Measurements from ENCODE around the gene CDH4. TPM values are rescaled to one million over a fixed set of nuclear protein-coding genes. Genes with fewer than 3 reads are reported as not detected.

The CDH4 gene
- total and polyA plus RNA-seq, 2 of the 8 experiments (the other 6 are each of a cell fraction or from before 2014, with no cell fraction given): 4.3 to 7.9 TPM

DNA sequence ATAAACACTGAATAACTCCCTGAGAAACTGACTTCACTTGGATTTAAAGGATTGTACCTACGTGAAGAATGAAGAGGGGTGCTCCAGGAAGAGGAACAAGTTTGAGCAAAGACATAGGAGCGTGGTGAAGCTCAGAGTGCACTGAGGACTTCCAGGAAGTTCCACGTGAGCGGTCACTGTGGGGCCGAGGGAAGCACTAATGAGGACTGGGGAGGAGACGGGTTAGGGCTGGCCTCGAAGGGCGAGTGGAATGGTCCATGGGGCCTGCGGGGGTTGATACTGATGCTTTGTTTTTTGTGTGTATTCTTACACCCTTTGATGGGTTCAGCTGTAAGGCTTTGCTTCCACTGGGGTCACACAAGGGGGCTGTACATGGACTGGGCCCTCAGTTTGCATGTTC, 91.9 kb downstream of the CDH4 start:
- Histone ChIP-seq H3K4me2 (ENCODE audit: insufficient read depth in 1 of 2, low read depth in 2 of 2, low read length in 2 of 2) (no peak overlapping the region), H4K5ac (ENCODE audit: insufficient read length, low read depth, low read length) (no peak overlapping the region), H3K9me3 (ENCODE audit: insufficient read depth in 2 of 2, low read depth in 1 of 2, low read length in 1 of 2) (no peaks in the 10 kb centered on the region; a peak in 1 of 4 replicates), H2BK12ac (ENCODE audit: low read depth, low read length) (no peak overlapping the region), H3K18ac (ENCODE audit: extremely low read depth, low read length) (no peak overlapping the region), H4K91ac (replicated peaks; ENCODE audit: insufficient read length, low read length) (no peak overlapping the region), H4K8ac (ENCODE audit: extremely low read depth, insufficient read depth, low read length) (no peak overlapping the region), H2BK20ac (ENCODE audit: low read length) (no peak overlapping the region), H3K23me2 (ENCODE audit: low read depth, low read length) (no peaks in the 10 kb centered on the region), H3K36me3 (ENCODE audit: control insufficient read depth in 2 of 4, insufficient read depth in 4 of 4, low read length in 3 of 4) (no peaks in the 10 kb centered on the region; a peak in 1 of 8 replicates), H2BK15ac (ENCODE audit: low read length) (no peak overlapping the region), H2AFZ (ENCODE audit: low read length) (no peak overlapping the region), H3K79me2 (ENCODE audit: control insufficient read depth in 1 of 2, insufficient read depth in 2 of 2, low read length in 2 of 2) (no peaks in the 10 kb centered on the region), H2BK120ac (replicated peaks; ENCODE audit: low read depth, low read length) (no peak overlapping the region), H3K79me1 (ENCODE audit: low read depth, low read length) (no peaks in the 10 kb centered on the region), H4K20me1 (replicated peaks in 1 of 2; ENCODE audit: control insufficient read depth in 1 of 2, insufficient read depth in 2 of 2, low read length in 2 of 2) (peaks cover 0 to 2% of the 10 kb centered on the region in 2 experiments), H2AK5ac (ENCODE audit: low read depth, low read length) (no peak overlapping the region), H3K4me1 (replicated peaks in 1 of 4; ENCODE audit: control insufficient read depth in 3 of 4, insufficient read depth in 4 of 4, low read length in 3 of 4) (no peaks in the 10 kb centered on the region; a peak in 4 of 7 replicates), H3K4ac (replicated peaks; ENCODE audit: insufficient read length, low read depth, low read length) (no peak overlapping the region), H3K27ac (ENCODE audit: low read depth, low read length) (no peak overlapping the region), H3K14ac (ENCODE audit: insufficient read length) (no peak overlapping the region), H3K4me3 (ENCODE audit: extremely low read depth in 1 of 4, insufficient read depth in 2 of 4, low read depth in 3 of 4, low read length in 4 of 4) (no peak overlapping the region), H3K27me3 (replicated peaks in 1 of 4; ENCODE audit: control insufficient read depth in 3 of 4, extremely low read depth in 1 of 4, insufficient read depth in 3 of 4, low read length in 3 of 4) (peaks cover 0 to 11% (median 5%) of the 10 kb centered on the region in 4 experiments; a peak in 5 of 7 replicates), H3K23ac (ENCODE audit: insufficient read length) (no peak overlapping the region), H2BK5ac (ENCODE audit: low read depth, low read length) (no peak overlapping the region), H3K56ac (replicated peaks; ENCODE audit: insufficient read length, low read depth, low read length) (no peak overlapping the region), H3K9ac (replicated peaks in 1 of 4; ENCODE audit: extremely low read depth in 1 of 4, low read depth in 3 of 4, low read length in 3 of 4) (no peak overlapping the region)
- FAIRE-seq: no peak
- POLR2A ChIA-PET (ENCODE audit: partially characterized antibody): no interaction called here
- CTCF ChIA-PET (ENCODE audit: partially characterized antibody): interaction anchor here (0.7 to 1.1 kb wide), 2 partner anchors 82 to 408 kb away, joined by 3 read pairs; no protein-coding TSS in a partner anchor
- TF ChIP-seq KDM5A (IDR thresholded peaks at IDR 0.05; ENCODE audit: low read length): no peak
- TF ChIP-seq CTBP2 (IDR thresholded peaks at IDR 0.05; ENCODE audit: borderline replicate concordance, insufficient read depth, insufficient read length, low read length): no peak
- no peak for TF ChIP-seq POLR2AphosphoS5 (IDR thresholded peaks at IDR 0.05; ENCODE audit: low read depth, low read length)
- no peak for TF ChIP-seq CBX8 (IDR thresholded peaks at IDR 0.05; ENCODE audit: borderline replicate concordance, low read depth, low read length)
- no peak for TF ChIP-seq NANOG (IDR thresholded peaks at IDR 0.05; ENCODE audit: insufficient read depth, low read depth, low read length, poor library complexity, severe bottlenecking)
- TF ChIP-seq SAP30 (IDR thresholded peaks at IDR 0.05; ENCODE audit: insufficient read depth, insufficient replicate concordance, low read length): no peak
- no peak for TF ChIP-seq TAF7 (optimal IDR thresholded peaks at IDR 0.05; ENCODE audit: borderline replicate concordance, low read depth, low read length)
- no peak for TF ChIP-seq SIRT6 (IDR thresholded peaks at IDR 0.05; ENCODE audit: low read length)
- no peak for TF ChIP-seq SIN3A (conservative IDR thresholded peaks at IDR 0.05 in 1 of 2, IDR thresholded peaks at IDR 0.05 in 1 of 2; ENCODE audit: low read depth in 1 of 2, low read length in 2 of 2)
- TF ChIP-seq NRF1 (IDR thresholded peaks at IDR 0.05; ENCODE audit: low read depth, low read length): no peak
- no peak for TF ChIP-seq JUND (IDR thresholded peaks at IDR 0.05; ENCODE audit: low read length)
- TF ChIP-seq, protein P1, sequence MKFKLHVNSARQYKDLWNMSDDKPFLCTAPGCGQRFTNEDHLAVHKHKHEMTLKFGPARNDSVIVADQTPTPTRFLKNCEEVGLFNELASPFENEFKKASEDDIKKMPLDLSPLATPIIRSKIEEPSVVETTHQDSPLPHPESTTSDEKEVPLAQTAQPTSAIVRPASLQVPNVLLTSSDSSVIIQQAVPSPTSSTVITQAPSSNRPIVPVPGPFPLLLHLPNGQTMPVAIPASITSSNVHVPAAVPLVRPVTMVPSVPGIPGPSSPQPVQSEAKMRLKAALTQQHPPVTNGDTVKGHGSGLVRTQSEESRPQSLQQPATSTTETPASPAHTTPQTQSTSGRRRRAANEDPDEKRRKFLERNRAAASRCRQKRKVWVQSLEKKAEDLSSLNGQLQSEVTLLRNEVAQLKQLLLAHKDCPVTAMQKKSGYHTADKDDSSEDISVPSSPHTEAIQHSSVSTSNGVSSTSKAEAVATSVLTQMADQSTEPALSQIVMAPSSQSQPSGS (IDR thresholded peaks at IDR 0.05; ENCODE audit: low read length): no peak
- no peak for DNase-seq (ENCODE audit: low read depth in 1 of 2, low spot score in 2 of 2)
- 93% methylated on average over 9 of the region's 9 CpGs; no CpG with 5 or more reads in 1 of the 2 experiments for WGBS, 2 experiments (ENCODE audit: extremely low coverage in 1 of 2, insufficient coverage in 1 of 2, insufficient read length in 1 of 2, insufficient replicate concordance in 2 of 2, low coverage in 1 of 2, low lambda C conversion rate in 2 of 2, missing lambda C conversion rate in 1 of 2)

All from H1 (cell line).